ENCODE data around the gene RIPPLY1.

Gene RIPPLY1

GRCh38 chrX:106863697-106864096 lies 39.4 kb downstream of the RIPPLY1 start:
- Histone ChIP-seq H2AFZ (no peak overlapping the region), H3K27me3 (ENCODE audit: control insufficient read depth, insufficient read depth, low read length) (no peaks in the 10 kb centered on the region), H3K9me3 (ENCODE audit: control insufficient read depth, low read length) (no peaks in the 10 kb centered on the region), H3K4me3 (ENCODE audit: low read depth, low read length) (no peak overlapping the region), H3K9ac (no peak overlapping the region), H3K79me2 (no peaks in the 10 kb centered on the region), H3K27ac (no peak overlapping the region), H3K4me2 (ENCODE audit: low read length) (no peak overlapping the region), H3K4me1 (no peaks in the 10 kb centered on the region), H3K36me3 (ENCODE audit: control insufficient read depth, insufficient read depth, low read length) (no peaks in the 10 kb centered on the region)
- no peak for TF ChIP-seq CTCF (IDR thresholded peaks at IDR 0.05)

- H2AFZ ChIP-seq = no peak overlapping the region
- no peak overlapping the region for H3K27ac ChIP-seq
- no peaks in the 10 kb centered on the region for H3K79me2 ChIP-seq
- no peaks in the 10 kb centered on the region for H3K9me3 ChIP-seq (ENCODE audit: control insufficient read depth, low read length)
- no peak overlapping the region for H3K4me2 ChIP-seq (ENCODE audit: low read length)
- H3K4me3 ChIP-seq (ENCODE audit: low read depth, low read length) = no peak overlapping the region
- H3K36me3 ChIP-seq (ENCODE audit: control insufficient read depth, insufficient read depth, low read length) = no peaks in the 10 kb centered on the region
- no peak overlapping the region for H3K9ac ChIP-seq
- no peaks in the 10 kb centered on the region for H3K27me3 ChIP-seq (ENCODE audit: control insufficient read depth, insufficient read depth, low read length)
- peak; percentile 24 for TF ChIP-seq CTCF (IDR thresholded peaks at IDR 0.05)
- no peaks in the 10 kb centered on the region for H3K4me1 ChIP-seq
These were observed 40.0 kb downstream of the RIPPLY1 start for GRCh38 chrX:106862972-106863688.

Measured in parathyroid adenoma (tissue), 2 donors.